ENCODE data around the gene RASA3.
A peak's percentile ranks its signal among the peaks of the same experiment; 100 is the strongest.

RASA3 gene

GRCh38 chr13:113969973-113970611 is 162.3 kb downstream of the RASA3 start:
- no peak overlapping the region for H3K4me3 ChIP-seq (ENCODE audit: low read length)
- DNase-seq (ENCODE audit: low read depth) = no peak
- no peak for TF ChIP-seq CTCF (conservative IDR thresholded peaks at IDR 0.05; ENCODE audit: low read depth, low read length)

- no peak for DNase-seq (ENCODE audit: low read depth)
- no peak overlapping the region for H3K4me3 ChIP-seq (ENCODE audit: low read length)
- no peak for TF ChIP-seq CTCF (conservative IDR thresholded peaks at IDR 0.05; ENCODE audit: low read depth, low read length)
Measured at GRCh38 chr13:113969311-113969972, 163.0 kb downstream of the RASA3 start.

- TF ChIP-seq CTCF (conservative IDR thresholded peaks at IDR 0.05; ENCODE audit: low read depth, low read length) = peak; percentile 27
- no peak overlapping the region for H3K4me3 ChIP-seq (ENCODE audit: low read length)
- DNase-seq (ENCODE audit: low read depth) = no peak
Measured at GRCh38 chr13:113968463-113969310, 163.7 kb downstream of the RASA3 start.

GRCh38 chr13:113967729-113968462 is 164.5 kb downstream of the RASA3 start:
- DNase-seq (ENCODE audit: low read depth) = no peak
- TF ChIP-seq CTCF (conservative IDR thresholded peaks at IDR 0.05; ENCODE audit: low read depth, low read length) = no peak
- no peak overlapping the region for H3K4me3 ChIP-seq (ENCODE audit: low read length)

- TF ChIP-seq CTCF (conservative IDR thresholded peaks at IDR 0.05; ENCODE audit: low read depth, low read length) = no peak
- no peak overlapping the region for H3K4me3 ChIP-seq (ENCODE audit: low read length)
- no peak for DNase-seq (ENCODE audit: low read depth)
Measured at GRCh38 chr13:113967206-113967720, 165.2 kb downstream of the RASA3 start.

- no peak for TF ChIP-seq CTCF (conservative IDR thresholded peaks at IDR 0.05; ENCODE audit: low read depth, low read length)
- H3K4me3 ChIP-seq (ENCODE audit: low read length) = no peak overlapping the region
- no peak for DNase-seq (ENCODE audit: low read depth)
Measured at GRCh38 chr13:113965968-113966884, 166.2 kb downstream of the RASA3 start.

Data from retinal pigment epithelial cell (primary cell).